SH-SY5Y (cell line): ENCODE measurements around the gene MLXIP.

ENCODE experiments used
- GATA2 ChIP-seq: IDR thresholded peaks from 2 replicates; pipeline ENCODE4 v1.6.1; 2011; ENCODE audit warnings: mild to moderate bottlenecking, low read depth, low read length
- GATA3 ChIP-seq: IDR thresholded peaks from 2 replicates; pipeline ENCODE4 v1.6.1; 2011; ENCODE audit warnings: low read depth, mild to moderate bottlenecking, low read length, moderate library complexity

DNA sequence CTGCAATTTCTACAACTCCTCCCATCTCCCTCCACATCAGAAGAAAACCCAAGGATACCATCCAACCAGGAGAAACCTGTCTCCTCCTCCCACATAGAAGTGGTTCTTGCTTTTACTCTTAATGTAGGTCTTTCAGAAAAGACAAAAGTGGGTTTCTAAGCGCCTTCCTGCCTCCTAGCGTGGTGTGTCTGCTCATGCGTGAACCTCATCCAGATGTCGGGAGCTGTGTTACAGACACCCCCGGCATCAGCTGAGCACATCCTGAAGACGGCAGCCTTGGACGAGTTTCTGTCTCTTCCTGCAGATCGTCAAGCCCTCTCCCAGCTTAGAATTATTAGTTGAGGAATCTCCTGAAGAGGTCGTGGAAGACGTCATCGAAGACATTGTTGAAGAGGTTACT is 113.9 kb downstream of the MLXIP start:
- no peak for TF ChIP-seq GATA2
- TF ChIP-seq GATA3: no peak
